Gastroesophageal sphincter (tissue), 4 donors: ENCODE data around the gene LSAMP. TPM values are rescaled to one million over a fixed set of nuclear protein-coding genes. Genes with fewer than 3 reads are reported as not detected.

Source experiments
- ATAC-seq: fragments of 150-250 bp; one replicate; pipeline ENCODE4 v1.9.1; 2016; ENCODE audit warnings: mild to moderate bottlenecking, moderate library complexity
- H3K27ac ChIP-seq, 4 donors: fragments of 200-600 bp; sonication (generic) in 3 of 4; 1 replicate in 3 of 4; 2 replicates in 1 of 4; pipeline ENCODE4 v1.5.1; 2016 to 2019
- H3K27me3 ChIP-seq: fragments of 200-600 bp; sonication (generic); one replicate; pipeline ENCODE4 v1.5.1; 2019
- H3K36me3 ChIP-seq, 2 donors: fragments of 200-600 bp; sonication (generic); one replicate each; pipeline ENCODE4 v1.5.1; 2019; ENCODE audit warnings: control low read depth in 1 of 2
- H3K4me1 ChIP-seq, 3 donors: fragments of 200-600 bp; sonication (generic); 1 replicate in 2 of 3; 2 replicates in 1 of 3; pipeline ENCODE4 v1.5.1; 2016 to 2019; ENCODE audit warnings: control low read depth in 2 of 3
- H3K4me3 ChIP-seq, 2 donors: fragments of 200-600 bp; sonication (generic); one replicate each; pipeline ENCODE4 v1.5.1; 2019; ENCODE audit warnings: mild to moderate bottlenecking in 1 of 2, moderate library complexity in 1 of 2
- H3K9me3 ChIP-seq, 3 donors: fragments of 200-600 bp; sonication (generic); one replicate each; pipeline ENCODE4 v1.5.1; 2017 to 2019; ENCODE audit warnings: control low read depth in 2 of 3
- CTCF ChIP-seq, 4 experiments: fragments of 200-600 bp in 2 of 4; fragments of 450-650 bp in 2 of 4; sonication (generic) in 1 of 4; IDR thresholded peaks; one replicate each; pipeline ENCODE4 v1.5.1; 2017 to 2019; ENCODE audit warnings: antibody characterized with exemption in 4 of 4, mild to moderate bottlenecking in 2 of 4, moderate library complexity in 2 of 4
- EP300 ChIP-seq: sonication (generic); formaldehyde crosslinking; IDR thresholded peaks from one replicate; pipeline ENCODE4 v1.6.1; 2017; ENCODE audit warnings: antibody characterized with exemption, mild to moderate bottlenecking
- POLR2A ChIP-seq, 2 donors: fragments of 450-650 bp; IDR thresholded peaks; one replicate each; pipeline ENCODE4 v1.6.1; 2017; ENCODE audit warnings: antibody characterized with exemption in 2 of 2, mild to moderate bottlenecking in 2 of 2, moderate library complexity in 1 of 2
- POLR2AphosphoS5 ChIP-seq: sonication (generic); formaldehyde crosslinking; IDR thresholded peaks from one replicate; pipeline ENCODE4 v1.6.1; 2017; ENCODE audit warnings: antibody characterized with exemption
- WGBS, 2 donors: methylation state at CpG; one replicate each; pipeline ENCODE4 v1.1.5; 2018; ENCODE audit warnings: low coverage in 1 of 2; 5-methylcytosine and 5-hydroxymethylcytosine counted together
- total RNA-seq, 4 donors: library from RNA; depleted of rRNA; stranded (reverse); fragments of >200 nt; gene quantifications; one replicate each; pipeline ENCODE4 v1.1.0, GENCODE V29; 2016

Gene LSAMP
- total RNA-seq, 4 donors from 2014 or later, result 1.5 to 9.3 (median 3.6) TPM

GRCh38 chr3:115779011-115779410, 666.3 kb downstream of the LSAMP start:
- ATAC-seq, result no peak
- Histone ChIP-seq H3K9me3 (no peaks in the 10 kb centered on the region), H3K27me3 (no peaks in the 10 kb centered on the region), H3K4me1 (peaks cover 0 to 9% (median 0%) of the 10 kb centered on the region in 3 donors), H3K4me3 (no peak overlapping the region), H3K27ac (no peak overlapping the region), H3K36me3 (no peaks in the 10 kb centered on the region)
- 73 to 85% methylated on average over 2 of the region's 2 CpGs for WGBS, 2 donors
- no peak for TF ChIP-seq POLR2AphosphoS5
- no peak for TF ChIP-seq CTCF (IDR thresholded peaks at IDR 0.05)
- no peak for TF ChIP-seq EP300
- TF ChIP-seq POLR2A (IDR thresholded peaks at IDR 0.05), result no peak

GRCh38 chr3:115772951-115773350, 672.3 kb downstream of the LSAMP start:
- no peaks in the 10 kb centered on the region for H3K4me1 ChIP-seq
- H3K27ac ChIP-seq, result no peak overlapping the region
- WGBS, 2 donors, result 13 to 36% methylated on average over 1 of the region's 1 CpG
- no peak for TF ChIP-seq CTCF (IDR thresholded peaks at IDR 0.05)
- no peak for TF ChIP-seq POLR2A (IDR thresholded peaks at IDR 0.05)
- no peak for TF ChIP-seq EP300
- TF ChIP-seq POLR2AphosphoS5, result no peak
- H3K27me3 ChIP-seq, result no peaks in the 10 kb centered on the region
- H3K4me3 ChIP-seq, result no peak overlapping the region
- ATAC-seq, result no peak
- no peaks in the 10 kb centered on the region for H3K36me3 ChIP-seq
- H3K9me3 ChIP-seq, result no peaks in the 10 kb centered on the region

GRCh38 chr3:115768661-115769060, 676.6 kb downstream of the LSAMP start:
- no peak overlapping the region for H3K27ac ChIP-seq
- peaks cover 0 to 2% (median 0%) of the 10 kb centered on the region in 3 donors for H3K4me1 ChIP-seq
- no peak for ATAC-seq
- H3K9me3 ChIP-seq, result no peaks in the 10 kb centered on the region
- 67 to 75% methylated on average over 3 of the region's 3 CpGs for WGBS, 2 donors
- H3K27me3 ChIP-seq, result no peaks in the 10 kb centered on the region
- no peak overlapping the region for H3K4me3 ChIP-seq
- H3K36me3 ChIP-seq, result no peaks in the 10 kb centered on the region
- TF ChIP-seq CTCF (IDR thresholded peaks at IDR 0.05) (no peak), POLR2AphosphoS5 (no peak), POLR2A (IDR thresholded peaks at IDR 0.05) (no peak), EP300 (no peak)

GRCh38 chr3:115766587-115767482, 678.5 kb downstream of the LSAMP start:
- Histone ChIP-seq H3K27me3 (no peaks in the 10 kb centered on the region), H3K4me3 (no peak overlapping the region), H3K4me1 (peaks cover 0 to 2% (median 0%) of the 10 kb centered on the region in 3 donors), H3K27ac (no peak overlapping the region), H3K36me3 (no peaks in the 10 kb centered on the region), H3K9me3 (no peaks in the 10 kb centered on the region)
- WGBS, 2 donors, result 50 to 87% methylated on average over 5 to 6 of the region's 6 CpGs
- ATAC-seq, result no peak
- no peak for TF ChIP-seq POLR2A (IDR thresholded peaks at IDR 0.05)
- TF ChIP-seq POLR2AphosphoS5, result no peak
- no peak for TF ChIP-seq CTCF (IDR thresholded peaks at IDR 0.05)
- TF ChIP-seq EP300, result no peak

GRCh38 chr3:115761927-115762305, 683.4 kb downstream of the LSAMP start:
- Histone ChIP-seq H3K9me3 (no peaks in the 10 kb centered on the region), H3K4me1 (peaks cover 0 to 2% (median 0%) of the 10 kb centered on the region in 3 donors), H3K36me3 (no peaks in the 10 kb centered on the region), H3K27ac (no peak overlapping the region), H3K4me3 (no peak overlapping the region), H3K27me3 (no peaks in the 10 kb centered on the region)
- no peak for ATAC-seq
- no peak for TF ChIP-seq CTCF (IDR thresholded peaks at IDR 0.05)
- TF ChIP-seq EP300, result no peak
- TF ChIP-seq POLR2A (IDR thresholded peaks at IDR 0.05), result no peak
- TF ChIP-seq POLR2AphosphoS5, result no peak
